HK-2 (cell line): ENCODE results near the gene KCNIP4.

Source experiments
- DNase-seq: peaks from one replicate; pipeline ENCODE4 v3.0.0-alpha.2; 2018; ENCODE audit not compliant: unreplicated experiment

KCNIP4 gene

DNA sequence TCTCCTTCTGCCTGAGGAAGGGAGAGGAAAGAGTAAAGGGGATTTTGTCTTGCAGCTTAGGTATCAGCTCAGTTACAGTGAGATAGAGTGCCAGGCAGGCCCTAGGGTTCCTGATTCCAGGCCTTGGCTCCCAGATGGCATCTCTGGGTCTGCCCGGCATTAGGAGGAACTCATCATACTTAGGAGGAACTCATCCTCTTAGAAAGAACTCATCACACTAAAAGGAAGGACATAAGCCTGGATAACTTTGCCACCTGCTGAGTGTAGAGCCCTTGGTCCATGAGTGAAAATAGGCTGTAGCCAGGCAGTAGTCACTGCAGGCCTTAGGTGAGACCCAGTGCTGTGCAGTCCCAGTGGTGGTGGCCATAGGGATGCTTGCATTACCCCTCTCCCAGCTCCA lies 881.2 kb downstream of the KCNIP4 start:
- DNase-seq = no peak

DNA sequence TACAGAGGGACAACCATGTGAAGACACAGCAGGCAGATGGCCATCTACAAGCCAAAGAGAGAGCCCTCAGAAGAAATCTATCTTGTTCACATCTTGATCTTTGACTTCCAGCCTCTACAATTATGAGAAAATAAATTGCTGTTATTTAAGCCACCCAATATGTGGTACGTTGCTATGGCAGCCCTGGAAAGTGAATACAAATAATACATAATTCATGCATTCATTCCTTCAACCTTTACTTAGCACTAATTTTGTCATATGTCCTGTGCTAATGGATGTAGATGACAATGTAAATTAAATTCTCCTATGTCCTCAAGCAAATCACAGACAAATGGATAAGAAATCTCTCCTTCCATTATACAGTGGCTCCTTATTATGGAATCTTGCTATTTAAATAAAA lies 886.7 kb downstream of the KCNIP4 start:
- DNase-seq = no peak

DNA sequence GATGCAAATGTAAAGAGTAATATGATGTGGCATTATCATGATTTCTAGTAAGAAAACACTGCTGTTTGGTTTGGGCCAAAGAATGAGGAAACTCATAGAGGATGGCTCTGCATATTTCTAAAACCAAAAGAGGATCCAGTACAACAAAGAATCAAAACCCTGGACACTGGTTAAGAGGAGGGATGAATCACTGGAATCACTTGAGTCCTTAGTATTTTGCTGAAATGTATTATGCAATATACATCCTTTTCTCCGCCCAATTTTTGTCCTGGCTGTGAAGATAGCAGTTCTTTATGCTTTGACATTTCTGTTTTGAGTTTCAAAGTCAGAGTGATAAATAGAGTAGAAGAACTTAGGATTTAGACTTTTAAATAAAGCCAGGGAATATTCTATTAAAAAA lies 902.4 kb downstream of the KCNIP4 start:
- DNase-seq = no peak

- no peak for DNase-seq
These were observed 903.5 kb downstream of the KCNIP4 start for GRCh38 chr4:21045119-21045518.

DNA sequence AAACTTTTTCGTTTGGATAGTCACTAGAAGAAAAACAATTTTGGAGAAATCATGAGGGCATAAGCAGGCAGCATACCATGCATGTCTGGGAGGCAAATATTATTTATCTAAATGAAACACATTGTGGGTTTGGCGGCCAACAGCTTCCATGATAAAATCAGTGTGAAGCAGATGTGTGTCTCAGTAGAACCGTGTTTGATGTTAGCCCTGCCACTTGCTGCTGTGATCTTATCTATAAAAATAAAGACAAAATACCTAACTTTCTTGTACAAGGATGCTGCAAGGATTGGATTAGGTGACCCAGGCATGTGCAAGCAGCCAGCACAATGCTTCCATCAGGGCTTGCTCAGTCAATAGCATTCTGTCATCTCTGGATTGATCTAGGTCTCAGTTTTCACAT lies 906.9 kb downstream of the KCNIP4 start:
- DNase-seq = no peak

DNA sequence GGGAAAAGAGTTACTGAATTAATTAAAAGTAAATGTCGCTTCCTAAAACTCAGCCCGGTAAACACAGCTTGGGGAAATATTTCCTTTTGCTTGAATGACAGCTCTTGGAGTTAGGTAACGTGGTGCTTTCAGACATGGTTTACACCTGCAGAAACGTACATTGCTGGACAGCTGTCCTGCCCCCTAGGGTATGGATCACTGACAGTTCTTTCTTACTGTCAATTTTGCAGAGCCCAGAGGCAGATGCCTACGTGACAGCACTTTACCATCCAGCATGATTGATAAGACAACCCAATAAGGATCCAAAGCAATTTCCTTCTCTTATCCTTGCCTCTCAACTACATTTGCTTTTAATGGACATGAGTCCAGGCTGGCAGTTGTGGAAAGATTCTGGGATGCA lies 913.8 kb downstream of the KCNIP4 start:
- no peak for DNase-seq

GRCh38 chr4:21032089-21032645 lies 916.4 kb downstream of the KCNIP4 start:
- DNase-seq = no peak

DNA sequence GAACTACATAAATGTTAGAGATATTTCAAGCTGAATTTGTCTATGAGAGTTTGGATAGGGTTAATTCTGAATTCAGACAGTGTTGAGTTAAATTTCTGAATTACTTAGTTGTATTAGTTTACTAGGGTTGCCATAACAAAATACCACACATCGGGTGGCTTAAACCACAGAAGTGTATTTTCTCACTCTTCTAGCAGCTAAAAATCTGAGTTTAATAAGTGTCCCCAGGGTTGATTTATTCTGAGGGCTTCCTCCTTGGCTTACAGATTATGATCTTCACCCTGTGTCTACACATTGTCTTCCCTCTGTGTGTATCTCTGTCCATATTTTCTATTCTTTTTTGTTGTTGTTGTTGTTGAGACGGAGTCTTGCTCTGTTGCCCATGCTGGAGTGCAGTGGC lies 929.8 kb downstream of the KCNIP4 start:
- DNase-seq = no peak

GRCh38 chr4:21013501-21013900 lies 935.1 kb downstream of the KCNIP4 start:
- no peak for DNase-seq

DNA sequence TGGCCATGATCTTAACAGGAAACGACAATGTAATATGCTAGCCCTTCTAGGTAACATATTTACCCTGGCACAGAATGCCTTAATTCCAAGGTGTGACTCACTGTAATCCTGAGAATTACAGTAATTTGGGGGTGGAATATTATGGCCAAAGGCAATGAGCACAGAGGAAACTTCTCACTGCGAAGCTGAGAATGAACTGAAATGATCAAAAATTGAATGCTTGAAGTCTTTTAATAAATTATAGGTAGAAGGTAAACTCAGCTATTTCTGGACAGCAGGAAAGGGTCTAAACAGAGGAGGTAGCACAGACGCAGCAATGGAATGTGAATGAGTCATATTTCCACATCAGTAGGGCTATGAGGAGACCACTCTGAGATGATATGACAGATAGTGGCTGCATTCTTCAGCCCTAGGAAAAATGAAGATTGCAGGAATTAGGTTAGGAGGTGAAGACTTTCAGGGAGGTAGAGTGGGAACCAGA lies 935.7 kb downstream of the KCNIP4 start:
- DNase-seq = peak; percentile 8

DNA sequence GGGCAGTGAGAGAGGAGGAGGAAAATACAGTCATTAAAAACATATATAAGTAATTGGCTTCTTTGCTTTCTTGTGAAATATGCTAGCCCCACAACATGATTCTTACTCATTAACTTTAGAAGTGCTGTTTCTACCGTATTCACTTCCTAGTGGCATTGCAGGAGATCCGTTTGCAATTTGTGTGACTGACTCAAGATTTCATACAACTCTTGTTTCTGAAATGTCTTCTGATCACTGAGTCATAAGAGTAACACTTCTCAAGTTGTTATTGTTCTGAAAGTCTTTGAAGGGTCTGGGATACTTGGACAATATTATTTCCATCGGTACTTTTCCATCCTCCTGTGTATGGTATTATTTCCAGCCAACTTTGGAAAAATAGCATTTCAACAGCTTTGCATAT lies 937.5 kb downstream of the KCNIP4 start:
- DNase-seq = no peak

DNA sequence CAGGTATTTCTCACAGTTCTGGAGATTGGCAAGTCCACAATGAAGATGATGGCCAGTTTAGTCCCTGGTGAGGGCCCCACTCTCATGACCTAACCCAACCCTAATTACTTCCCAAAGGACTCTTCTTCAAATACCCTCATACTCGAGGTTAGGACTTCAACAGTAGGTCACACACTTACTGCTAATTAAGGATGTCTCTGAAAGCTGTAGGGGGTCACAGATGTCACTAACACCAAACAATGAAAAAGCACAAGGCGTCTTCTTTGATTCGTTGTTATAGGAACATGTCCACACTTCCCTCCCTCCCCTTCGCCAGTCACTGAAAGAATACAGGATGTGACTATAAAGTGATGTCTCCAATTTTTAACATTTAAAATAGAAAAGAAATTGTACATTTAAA lies 938.6 kb downstream of the KCNIP4 start:
- DNase-seq = no peak

DNA sequence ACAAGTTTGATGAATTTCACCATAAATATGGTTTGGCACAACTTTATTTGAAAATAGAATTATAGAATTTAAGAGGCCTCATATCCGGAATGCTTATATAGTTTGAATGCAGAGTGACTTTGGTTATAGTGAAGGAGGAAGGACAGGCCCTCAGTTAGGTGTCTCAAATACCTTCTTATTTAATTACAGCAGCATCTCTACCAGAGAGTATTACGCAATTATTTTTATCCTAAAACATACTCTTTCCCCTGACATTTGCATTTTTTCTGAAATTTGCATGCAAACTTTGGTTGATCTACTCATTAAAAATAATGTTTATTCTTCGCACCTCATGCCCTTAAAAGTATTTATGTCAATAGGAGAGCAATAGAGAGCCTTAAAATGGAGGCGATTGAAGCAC lies 942.9 kb downstream of the KCNIP4 start:
- no peak for DNase-seq

DNA sequence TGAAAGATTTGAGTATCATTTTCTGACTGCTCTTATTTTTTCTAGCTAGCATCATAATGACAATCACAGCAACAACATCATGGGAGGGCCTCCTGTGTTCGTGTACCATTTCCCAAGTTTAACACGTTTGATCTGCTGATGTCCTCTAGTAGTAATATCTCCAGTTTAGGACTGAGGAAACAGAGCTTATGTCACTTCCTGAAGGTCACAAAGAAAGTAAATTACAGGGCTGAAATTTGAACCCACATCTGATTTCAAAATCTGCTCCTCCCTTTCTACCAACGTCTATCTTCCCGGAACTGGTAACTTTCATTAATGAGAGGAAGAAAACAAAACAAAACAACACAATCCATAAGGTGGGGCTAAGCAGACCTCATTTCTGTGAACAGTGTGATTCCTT lies 945.6 kb downstream of the KCNIP4 start:
- no peak for DNase-seq

DNA sequence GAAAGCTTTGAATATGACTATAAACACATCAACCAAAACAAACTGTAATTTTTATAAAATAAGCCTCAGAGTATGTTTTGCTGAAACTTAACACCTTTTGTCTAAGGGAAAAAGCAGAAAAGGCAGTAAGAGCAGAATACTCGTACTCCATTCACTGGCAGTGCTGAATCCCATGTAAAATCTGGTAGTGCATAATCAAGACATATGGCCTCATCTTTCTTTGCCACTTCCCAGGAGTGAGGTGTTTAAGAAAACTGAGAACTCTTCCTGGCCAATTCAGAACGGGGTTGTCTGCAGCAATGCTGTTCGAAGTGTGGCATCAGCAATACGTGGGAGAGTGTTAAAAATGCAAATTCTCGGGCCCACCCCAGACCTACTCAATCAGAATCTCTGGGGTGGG lies 946.3 kb downstream of the KCNIP4 start:
- DNase-seq = no peak

- no peak for DNase-seq
These were observed 947.1 kb downstream of the KCNIP4 start for GRCh38 chr4:21001490-21001889.

GRCh38 chr4:20997886-20998285 lies 950.7 kb downstream of the KCNIP4 start:
- DNase-seq = no peak

DNA sequence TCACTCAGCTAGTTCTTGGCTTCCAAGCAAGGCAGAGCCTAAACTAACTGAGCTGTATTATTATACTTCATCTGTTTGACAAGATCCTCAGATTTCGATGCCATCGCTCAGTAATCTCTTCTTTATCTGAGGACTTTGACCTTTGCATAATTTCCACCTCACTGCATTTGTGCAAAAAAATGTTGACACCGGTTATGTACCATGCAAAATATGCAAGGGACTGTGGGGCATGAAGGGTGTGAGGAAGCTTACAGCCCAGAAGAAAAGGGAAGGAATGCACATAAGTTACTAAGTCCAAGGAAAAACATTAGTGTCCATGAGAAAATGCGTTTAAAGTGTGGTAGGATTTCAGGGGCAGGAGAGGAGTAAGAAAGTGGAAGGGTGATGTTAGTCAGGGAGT lies 953.0 kb downstream of the KCNIP4 start:
- DNase-seq = no peak

- no peak for DNase-seq
These were observed 953.6 kb downstream of the KCNIP4 start for GRCh38 chr4:20995015-20995414.

DNA sequence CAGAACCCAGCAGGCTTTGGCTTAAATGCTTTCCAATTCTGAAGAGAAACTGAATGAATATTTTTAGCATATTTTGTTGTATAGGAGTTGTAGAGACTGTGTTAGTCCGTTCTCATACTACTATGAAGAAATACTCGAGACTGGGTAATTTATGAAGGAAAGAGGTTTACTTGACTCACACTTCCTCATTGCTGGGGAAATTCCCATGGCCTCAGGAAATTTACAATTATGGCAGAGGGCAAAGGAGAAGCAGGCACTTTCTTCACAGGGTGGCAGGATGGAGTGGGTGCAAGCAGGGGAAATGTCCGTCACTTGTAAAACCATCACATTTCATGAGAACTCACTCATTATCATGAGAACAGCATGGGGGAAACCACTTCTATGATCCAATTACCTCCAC lies 956.6 kb downstream of the KCNIP4 start:
- DNase-seq = no peak

- no peak for DNase-seq
These were observed 961.4 kb downstream of the KCNIP4 start for GRCh38 chr4:20987191-20987590.

DNA sequence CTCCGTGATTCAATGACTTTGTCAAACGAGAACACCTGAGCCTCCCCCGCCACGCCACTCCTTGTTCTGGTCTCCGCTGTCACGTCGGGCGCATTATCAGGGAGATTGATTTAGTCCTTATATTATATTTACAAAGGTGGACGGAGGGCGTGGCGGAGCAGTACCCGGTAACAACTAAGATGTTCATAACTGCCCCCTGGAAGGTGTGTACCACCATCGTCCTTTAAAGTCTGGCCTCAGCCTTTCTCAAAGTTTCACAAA lies 964.1 kb downstream of the KCNIP4 start:
- DNase-seq = no peak

GRCh38 chr4:20983763-20984575 lies 964.6 kb downstream of the KCNIP4 start:
- DNase-seq = no peak

GRCh38 chr4:20982544-20982943 lies 966.0 kb downstream of the KCNIP4 start:
- DNase-seq = no peak
